GM12865 (cell line): ENCODE results near the gene MAN1A1.

ENCODE experiments used
- DNase-seq: peaks from one replicate; pipeline ENCODE4 v3.0.0; 2010; ENCODE audit warnings: low read depth
- H3K4me3 ChIP-seq: 2 replicates; pipeline ENCODE4 v1.5.1; 2011; ENCODE audit warnings: mild to moderate bottlenecking, low read depth, low read length, control low read depth
- CTCF ChIP-seq: IDR thresholded peaks from 2 replicates; pipeline ENCODE4 v1.5.1; 2011; ENCODE audit warnings: low read length, control low read depth, low read depth, inconsistent platforms; ENCODE audit not compliant: insufficient read depth; ENCODE audit errors: missing control alignments

MAN1A1 gene

GRCh38 chr6:119264854-119265397, 84.6 kb downstream of the MAN1A1 start:
- no peak for TF ChIP-seq CTCF
- no peak overlapping the region for H3K4me3 ChIP-seq
- DNase-seq = no peak

- no peak for DNase-seq
- TF ChIP-seq CTCF = no peak
- H3K4me3 ChIP-seq = no peak overlapping the region
Observed at GRCh38 chr6:119262612-119263011, 86.9 kb downstream of the MAN1A1 start.

- H3K4me3 ChIP-seq = no peak overlapping the region
- DNase-seq = no peak
- no peak for TF ChIP-seq CTCF
Observed at GRCh38 chr6:119261944-119262284, 87.6 kb downstream of the MAN1A1 start.

- H3K4me3 ChIP-seq = no peak overlapping the region
- DNase-seq = no peak
- TF ChIP-seq CTCF = no peak
Observed at GRCh38 chr6:119259027-119259426, 90.5 kb downstream of the MAN1A1 start.

- no peak for TF ChIP-seq CTCF
- no peak overlapping the region for H3K4me3 ChIP-seq
- no peak for DNase-seq
Observed at GRCh38 chr6:119257726-119258125, 91.8 kb downstream of the MAN1A1 start.

GRCh38 chr6:119256978-119257462, 92.5 kb downstream of the MAN1A1 start:
- DNase-seq = no peak
- TF ChIP-seq CTCF = no peak
- H3K4me3 ChIP-seq = no peak overlapping the region

- DNase-seq = no peak
Observed at GRCh38 chr6:119256392-119256791, 93.2 kb downstream of the MAN1A1 start.

More at GRCh38 chr6:119256392-119256791, 93.2 kb downstream of the MAN1A1 start:
- TF ChIP-seq CTCF = no peak
- H3K4me3 ChIP-seq = no peak overlapping the region
